Measurements from ENCODE around the gene STX4. TPM values are rescaled to one million over a fixed set of nuclear protein-coding genes. Genes with fewer than 3 reads are reported as not detected.
A peak's percentile ranks its signal among the peaks of the same experiment; 100 is the strongest.

The STX4 gene
- polyA plus RNA-seq, 2 of the 4 experiments (the other 2 are of a cell fraction): 39.7 to 73.9 TPM

GRCh38 chr16:31006086-31006385, 27.3 kb upstream of the STX4 start (continued):
- no peak for TF ChIP-seq JUN (IDR thresholded peaks at IDR 0.05)
- TF ChIP-seq, protein P1, sequence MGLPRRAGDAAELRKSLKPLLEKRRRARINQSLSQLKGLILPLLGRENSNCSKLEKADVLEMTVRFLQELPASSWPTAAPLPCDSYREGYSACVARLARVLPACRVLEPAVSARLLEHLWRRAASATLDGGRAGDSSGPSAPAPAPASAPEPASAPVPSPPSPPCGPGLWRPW (IDR thresholded peaks at IDR 0.05): no peak

GRCh38 chr16:31006589-31006988, 26.8 kb upstream of the STX4 start:
- FAIRE-seq: no peak
- POLR2A ChIA-PET: no interaction called here
- no peak for DNase-seq (ENCODE audit: low read depth in 1 of 2, low spot score in 1 of 2)
- H3K4me3 ChIP-seq: no peak overlapping the region
- no peaks in the 10 kb centered on the region for H3K9me3 ChIP-seq
- H3K4me1 ChIP-seq: peaks cover 5% of the 10 kb centered on the region; the same call in 1 of the 3 replicates
- no peak overlapping the region for H3K4me2 ChIP-seq
- TF ChIP-seq MYC (IDR thresholded peaks at IDR 0.05; ENCODE audit: borderline replicate concordance, low read length) (no peak), ATOH8 (CRISPR knock-in tag; IDR thresholded peaks at IDR 0.05; ENCODE audit: low read depth) (no peak), ZFP36 (IDR thresholded peaks at IDR 0.05; ENCODE audit: borderline replicate concordance, partially characterized antibody) (no peak), KDM1A (IDR thresholded peaks at IDR 0.05; ENCODE audit: low read depth) (0 out of 2 replicates have a peak, but pooled peaks have one; percentile 22)
- TF ChIP-seq, protein P2, sequence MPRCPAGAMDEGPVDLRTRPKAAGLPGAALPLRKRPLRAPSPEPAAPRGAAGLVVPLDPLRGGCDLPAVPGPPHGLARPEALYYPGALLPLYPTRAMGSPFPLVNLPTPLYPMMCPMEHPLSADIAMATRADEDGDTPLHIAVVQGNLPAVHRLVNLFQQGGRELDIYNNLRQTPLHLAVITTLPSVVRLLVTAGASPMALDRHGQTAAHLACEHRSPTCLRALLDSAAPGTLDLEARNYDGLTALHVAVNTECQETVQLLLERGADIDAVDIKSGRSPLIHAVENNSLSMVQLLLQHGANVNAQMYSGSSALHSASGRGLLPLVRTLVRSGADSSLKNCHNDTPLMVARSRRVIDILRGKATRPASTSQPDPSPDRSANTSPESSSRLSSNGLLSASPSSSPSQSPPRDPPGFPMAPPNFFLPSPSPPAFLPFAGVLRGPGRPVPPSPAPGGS (IDR thresholded peaks at IDR 0.05): no peak
- ATAC-seq: no peak
- H3K27ac ChIP-seq: peak overlapping the region in 1 of 2 experiments; percentile 18; a peak in 1 of 6 replicates
- CTCF ChIA-PET: interaction anchor here (1.1 to 1.6 kb wide), 3 partner anchors 9 to 22 kb away, joined by 4 to 5 read pairs (median 4); no protein-coding TSS in a partner anchor
- 79% methylated on average over 8 of the region's 8 CpGs for WGBS (ENCODE audit: missing lambda C conversion rate)

- FAIRE-seq: no peak
- Histone ChIP-seq H3K4me3 (no peak overlapping the region), H3K4me1 (peaks cover 5% of the 10 kb centered on the region; the same call in 1 of the 3 replicates), H3K27ac (peak overlapping the region in 1 of 2 experiments; percentile 48; a peak in 2 of 6 replicates), H3K4me2 (no peak overlapping the region), H3K9me3 (no peaks in the 10 kb centered on the region)
- no peak for DNase-seq (ENCODE audit: low read depth in 1 of 2, low spot score in 1 of 2)
- ChIA-PET POLR2A (no interaction called here), CTCF (interaction anchor here (0.6 to 1.6 kb wide), 4 partner anchors 8 to 532 kb away, joined by 3 to 5 read pairs (median 4); no protein-coding TSS in a partner anchor)
- WGBS (ENCODE audit: missing lambda C conversion rate): 70% methylated on average over 6 of the region's 6 CpGs
- no peak for TF ChIP-seq CHD4 (IDR thresholded peaks at IDR 0.05; ENCODE audit: borderline replicate concordance)
- TF ChIP-seq ZFP36 (IDR thresholded peaks at IDR 0.05; ENCODE audit: borderline replicate concordance, partially characterized antibody): peak; percentile 40
- no peak for ATAC-seq
Measured at GRCh38 chr16:31007684-31008083, 25.7 kb upstream of the STX4 start.

DNA sequence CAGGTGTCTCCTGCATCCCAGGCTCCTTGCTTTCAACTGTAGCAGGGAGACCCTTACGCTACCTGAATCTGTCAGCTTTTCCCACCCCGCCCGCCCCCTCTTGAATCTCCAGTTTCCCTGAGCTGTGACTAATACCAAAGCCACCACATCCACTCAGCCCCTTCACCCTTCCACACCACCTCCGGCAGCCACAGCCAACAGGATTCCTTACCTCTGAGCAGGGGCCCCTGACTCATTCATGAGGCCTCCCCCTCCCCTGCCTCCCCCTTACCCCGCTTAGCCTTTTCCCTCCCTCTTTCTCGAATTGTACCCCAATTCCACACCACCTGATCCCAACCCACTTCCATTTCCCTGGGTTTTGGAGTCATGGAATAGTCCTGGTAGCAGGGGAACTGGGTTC, 25.2 kb upstream of the STX4 start:
- CTCF ChIA-PET: interaction anchor here (0.6 to 1.5 kb wide), 5 partner anchors 13 to 533 kb away, joined by 3 to 5 read pairs (median 3); no protein-coding TSS in a partner anchor
- TF ChIP-seq ATOH8 (CRISPR knock-in tag; IDR thresholded peaks at IDR 0.05; ENCODE audit: low read depth) (no peak), HEYL (CRISPR knock-in tag; IDR thresholded peaks at IDR 0.05) (no peak), HOXB5 (CRISPR knock-in tag; IDR thresholded peaks at IDR 0.05) (no peak), RFX5 (IDR thresholded peaks at IDR 0.05) (no peak), HOXA7 (CRISPR knock-in tag; IDR thresholded peaks at IDR 0.05) (no peak), PHF8 (IDR thresholded peaks at IDR 0.05; ENCODE audit: borderline replicate concordance, low read depth) (no peak)
- Histone ChIP-seq H3K4me1 (peaks cover 5% of the 10 kb centered on the region; the same call in 1 of the 3 replicates), H3K4me3 (no peak overlapping the region), H3K4me2 (no peak overlapping the region), H3K27ac (peak overlapping the region in 1 of 2 experiments; percentile 48; a peak in 3 of 6 replicates), H3K9me3 (no peaks in the 10 kb centered on the region)
- DNase-seq (ENCODE audit: low read depth in 1 of 2, low spot score in 1 of 2): no peak
- 46% methylated on average over 2 of the region's 6 CpGs for WGBS (ENCODE audit: missing lambda C conversion rate)
- no peak for ATAC-seq
- POLR2A ChIA-PET: no interaction called here
- no peak for FAIRE-seq

DNA sequence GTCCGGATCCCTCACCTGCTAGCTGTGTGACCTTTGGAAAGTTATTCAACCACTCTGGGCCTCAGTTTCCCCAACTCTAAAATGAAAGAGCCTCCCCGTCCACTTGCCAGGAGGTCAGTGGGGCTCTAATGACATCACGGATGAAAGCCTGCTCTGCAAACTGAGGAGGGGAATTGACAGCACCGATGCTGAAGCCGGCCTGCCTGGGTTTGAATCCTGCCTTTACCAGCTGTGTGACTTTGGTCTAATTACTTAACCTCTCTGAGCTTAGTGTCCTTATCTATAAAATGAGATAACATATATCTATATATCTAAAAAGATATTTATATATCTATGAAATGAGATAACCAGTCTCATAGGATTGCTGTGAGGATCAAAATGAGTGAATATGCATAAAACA, 24.8 kb upstream of the STX4 start:
- peaks cover 5% of the 10 kb centered on the region; the same call in 1 of the 3 replicates for H3K4me1 ChIP-seq
- ATAC-seq (no peak), DNase-seq (ENCODE audit: low read depth in 1 of 2, low spot score in 1 of 2) (no peak), FAIRE-seq (no peak)
- CTCF ChIA-PET: interaction anchor here (0.6 to 1.5 kb wide), 4 partner anchors 12 to 533 kb away, joined by 3 to 4 read pairs (median 3); no protein-coding TSS in a partner anchor
- POLR2A ChIA-PET: no interaction called here
- no peaks in the 10 kb centered on the region for H3K9me3 ChIP-seq
- H3K4me3 ChIP-seq: no peak overlapping the region
- no peak overlapping the region for H3K4me2 ChIP-seq
- H3K27ac ChIP-seq: peak overlapping the region in 1 of 2 experiments; percentile 48; a peak in 3 of 6 replicates
- WGBS (ENCODE audit: missing lambda C conversion rate): 78% methylated on average over 5 of the region's 5 CpGs
- peak; percentile 39 for TF ChIP-seq ZFP36 (IDR thresholded peaks at IDR 0.05; ENCODE audit: borderline replicate concordance, partially characterized antibody)
- TF ChIP-seq HEYL (CRISPR knock-in tag; IDR thresholded peaks at IDR 0.05): no peak

Measured in A549 (cell line).